HG02678 (cell line): ENCODE results near the gene PLXNB2.
"Not testable (repeated sequence)": the region's sequence is repeated elsewhere in the genome, so short reads cannot be mapped to it uniquely, and the experiment has no call there.

Experiments used
- ATAC-seq: cut with Tn5 transposase; IDR thresholded peaks from one replicate; pipeline ENCODE4 v1.9.1; 2021; ENCODE audit warnings: mild to moderate bottlenecking, moderate library complexity; ENCODE audit not compliant: unreplicated experiment

PLXNB2 gene

DNA sequence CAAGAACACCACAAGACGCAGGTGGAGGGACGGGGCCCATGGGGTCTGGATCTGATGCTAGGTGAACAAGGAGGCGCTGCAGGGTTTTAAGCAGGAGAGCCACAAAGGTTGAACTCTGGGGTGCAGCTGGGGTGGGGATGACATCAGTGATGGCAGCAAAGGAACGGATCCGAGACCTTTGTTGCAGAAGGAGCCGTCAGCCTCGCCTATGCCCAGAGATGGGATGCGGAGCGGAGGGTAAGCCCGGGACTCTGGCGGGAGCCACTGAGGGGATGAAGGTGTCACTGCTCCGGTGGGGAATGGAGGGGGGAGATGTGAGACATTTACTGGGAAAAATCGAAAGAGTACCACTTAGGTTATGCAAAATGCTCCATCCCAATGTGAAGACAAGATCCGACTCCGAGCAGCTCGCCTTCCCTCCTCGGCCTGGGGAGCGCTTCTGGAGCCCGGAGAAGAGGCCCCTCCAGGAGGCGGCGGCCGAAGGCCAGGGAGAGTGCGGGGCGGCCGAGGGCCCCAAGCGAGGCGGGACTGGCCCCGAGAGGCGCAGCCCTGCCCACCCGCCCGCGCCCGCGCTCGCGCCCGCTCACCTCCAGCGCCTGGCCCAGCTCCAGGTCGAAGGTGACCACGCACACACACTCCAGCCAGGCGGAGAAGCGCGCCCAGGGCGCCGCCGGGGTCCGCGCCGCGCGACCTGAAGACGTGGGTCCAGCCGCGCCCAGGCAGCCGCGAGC lies 18.9 kb upstream of the PLXNB2 start:
- ATAC-seq, result no peak

DNA sequence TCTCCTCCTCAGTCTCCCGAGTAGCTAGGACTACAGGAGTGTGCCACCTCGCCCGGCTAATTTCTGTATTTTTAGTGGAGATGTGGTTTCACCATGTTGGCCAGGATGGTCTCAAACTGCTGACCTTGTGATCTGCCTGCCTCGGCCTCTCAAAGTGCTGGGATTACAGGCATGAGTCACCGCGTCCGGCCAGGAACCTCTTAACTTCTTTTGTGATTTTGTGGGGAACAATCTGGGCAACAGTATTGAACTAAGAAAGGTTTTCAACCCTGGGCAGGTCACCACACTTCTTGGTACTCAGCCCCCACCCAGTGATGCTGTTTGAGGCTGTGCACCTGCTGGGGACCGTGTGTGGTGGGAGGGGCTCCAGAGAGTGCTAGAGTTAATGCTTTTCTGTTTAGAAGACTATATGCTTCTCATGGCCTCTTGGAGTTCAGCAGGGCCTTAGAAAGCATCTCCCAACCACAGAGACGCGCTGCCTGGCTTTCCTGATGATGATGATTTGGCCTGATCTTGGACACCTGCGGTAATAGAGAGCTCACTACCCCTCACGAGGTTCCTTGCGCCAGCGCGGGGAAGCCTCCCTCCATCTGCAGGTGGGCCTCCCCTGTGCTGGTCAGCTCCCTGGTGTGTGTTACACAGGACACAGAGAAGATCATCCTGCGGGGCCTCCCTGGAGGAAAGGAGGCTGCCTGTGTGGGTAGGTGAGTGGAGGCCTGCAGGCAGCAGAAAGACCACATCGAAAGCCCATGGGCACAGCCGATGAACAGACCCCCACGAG lies 18.2 kb upstream of the PLXNB2 start:
- no peak for ATAC-seq

DNA sequence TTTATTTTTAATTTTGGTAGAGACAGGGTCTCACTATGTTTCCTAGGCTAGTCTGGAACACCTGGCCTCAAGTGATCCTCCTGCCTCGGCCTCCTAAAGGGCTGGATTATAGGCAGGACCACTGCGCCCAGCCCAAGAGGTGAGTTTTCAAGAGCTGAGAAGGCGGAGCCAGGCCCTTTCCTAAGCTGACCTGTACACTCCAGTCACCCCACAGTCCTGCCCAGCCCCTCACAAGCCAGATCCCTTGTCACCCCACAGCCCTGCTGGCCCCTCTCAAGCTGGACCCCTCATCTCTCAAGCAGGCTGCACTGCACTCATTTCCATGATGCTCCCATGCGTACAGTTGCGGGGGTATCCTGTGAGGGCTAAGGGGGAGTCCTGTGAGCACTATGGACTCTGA lies 16.5 kb upstream of the PLXNB2 start:
- ATAC-seq, result no peak

DNA sequence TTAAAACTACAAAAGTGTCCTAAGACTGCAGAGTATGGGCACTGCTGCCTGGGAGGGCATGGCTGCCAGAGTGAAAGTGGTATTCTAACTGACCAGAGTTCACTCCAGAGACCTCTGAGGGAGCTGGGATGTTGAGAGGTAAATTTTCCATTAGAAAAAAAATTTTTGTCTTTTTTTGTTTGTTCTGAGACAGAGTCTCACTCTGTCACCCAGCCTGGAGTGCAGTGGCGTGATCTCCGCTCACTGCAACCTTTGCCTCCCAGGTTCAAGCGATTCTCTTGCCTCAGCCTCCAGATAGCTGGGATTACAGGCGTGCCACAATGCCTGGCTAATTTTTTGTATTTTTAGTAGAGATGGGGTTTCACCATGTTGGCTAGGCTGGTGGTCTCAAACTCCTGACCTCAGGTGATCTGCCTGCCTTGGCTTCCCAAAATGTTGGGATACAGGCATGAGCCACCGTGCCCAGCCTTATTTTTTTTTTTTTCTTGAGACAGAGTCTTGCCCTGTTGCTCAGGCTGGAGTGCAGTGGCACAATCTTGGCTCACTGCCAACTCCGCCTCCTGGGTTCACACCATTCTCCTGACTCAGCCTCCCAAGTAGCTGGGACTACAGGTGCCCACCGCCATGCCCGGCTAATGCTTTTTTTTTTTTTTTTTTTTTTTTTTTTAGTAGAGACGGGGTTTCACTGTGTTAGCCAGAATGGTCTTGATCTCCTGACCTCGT lies 15.1 kb upstream of the PLXNB2 start:
- ATAC-seq, result not testable (repeated sequence)

DNA sequence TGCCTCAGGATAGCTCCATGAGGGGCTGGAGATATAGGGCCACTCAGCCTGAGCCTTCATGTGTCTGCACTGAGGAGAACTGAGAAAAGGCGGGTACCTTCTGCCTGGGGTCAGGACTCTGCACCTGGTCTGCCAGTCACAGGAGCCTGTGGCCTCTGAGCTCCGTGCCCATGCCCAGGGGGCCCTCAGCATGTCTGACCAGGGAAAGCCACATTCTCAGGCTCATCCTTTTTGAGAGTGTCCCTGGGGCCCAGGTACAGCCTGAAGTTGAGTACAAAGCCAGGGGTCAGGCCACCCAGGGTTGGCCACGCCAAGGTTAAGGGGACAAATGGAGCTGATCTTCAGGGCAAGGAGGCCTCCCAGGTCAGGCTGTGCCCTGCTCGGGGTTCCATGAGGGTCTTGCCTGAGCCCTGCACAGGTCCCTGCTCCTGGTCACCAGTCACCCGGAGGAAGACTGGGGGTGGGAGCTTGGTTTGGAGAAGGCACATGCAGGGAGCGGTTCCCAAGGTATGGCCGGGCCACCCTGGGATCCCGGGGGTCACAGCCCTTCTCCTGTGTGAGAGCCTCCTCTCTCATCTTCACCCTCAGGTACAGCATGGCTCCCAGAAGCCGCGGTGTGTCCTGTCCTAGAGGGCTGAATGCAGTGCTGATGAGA lies 13.4 kb upstream of the PLXNB2 start:
- ATAC-seq, result no peak

DNA sequence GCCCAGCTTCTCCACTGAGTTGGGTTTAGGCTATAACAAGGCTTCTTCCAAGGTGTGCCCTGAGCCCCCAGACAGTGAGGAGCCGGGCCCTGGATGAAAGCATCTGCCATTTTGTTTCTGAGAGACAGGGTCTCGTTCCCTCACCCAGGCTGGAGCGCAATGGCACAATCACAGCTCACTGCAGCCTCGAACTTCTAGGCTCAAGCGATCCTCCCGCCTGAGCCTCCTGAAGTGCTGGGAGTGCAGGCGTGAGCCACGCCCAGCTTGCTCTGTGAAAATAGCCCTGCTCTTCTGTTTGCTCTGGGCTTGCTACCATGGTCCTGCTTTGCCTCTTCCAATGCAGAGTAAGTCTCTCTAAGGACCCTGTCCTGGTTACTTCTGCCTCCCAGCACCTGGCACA lies 12.7 kb upstream of the PLXNB2 start:
- no peak for ATAC-seq

DNA sequence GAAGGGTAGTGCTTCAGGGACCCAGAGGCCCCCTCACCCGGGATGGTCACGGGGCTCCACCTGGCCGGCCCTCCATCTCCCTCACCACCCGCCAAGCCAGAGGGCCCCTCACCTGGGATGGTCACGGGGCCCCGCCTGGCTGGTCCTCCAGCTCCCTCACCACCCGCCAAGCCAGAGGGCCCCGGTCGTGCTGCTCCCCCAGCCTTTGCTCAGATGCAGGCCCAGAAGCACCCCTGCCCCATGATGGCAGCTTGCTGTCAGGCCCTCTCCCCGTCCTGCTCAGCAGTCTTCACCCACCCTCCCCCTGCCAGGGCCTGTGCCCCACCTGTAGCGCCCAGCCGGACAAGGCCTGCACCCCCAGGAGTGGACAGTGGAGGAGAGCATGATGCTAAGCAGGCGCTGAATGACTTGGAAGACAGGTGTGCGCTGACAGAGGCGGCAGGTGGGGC lies 12.1 kb upstream of the PLXNB2 start:
- no peak for ATAC-seq

DNA sequence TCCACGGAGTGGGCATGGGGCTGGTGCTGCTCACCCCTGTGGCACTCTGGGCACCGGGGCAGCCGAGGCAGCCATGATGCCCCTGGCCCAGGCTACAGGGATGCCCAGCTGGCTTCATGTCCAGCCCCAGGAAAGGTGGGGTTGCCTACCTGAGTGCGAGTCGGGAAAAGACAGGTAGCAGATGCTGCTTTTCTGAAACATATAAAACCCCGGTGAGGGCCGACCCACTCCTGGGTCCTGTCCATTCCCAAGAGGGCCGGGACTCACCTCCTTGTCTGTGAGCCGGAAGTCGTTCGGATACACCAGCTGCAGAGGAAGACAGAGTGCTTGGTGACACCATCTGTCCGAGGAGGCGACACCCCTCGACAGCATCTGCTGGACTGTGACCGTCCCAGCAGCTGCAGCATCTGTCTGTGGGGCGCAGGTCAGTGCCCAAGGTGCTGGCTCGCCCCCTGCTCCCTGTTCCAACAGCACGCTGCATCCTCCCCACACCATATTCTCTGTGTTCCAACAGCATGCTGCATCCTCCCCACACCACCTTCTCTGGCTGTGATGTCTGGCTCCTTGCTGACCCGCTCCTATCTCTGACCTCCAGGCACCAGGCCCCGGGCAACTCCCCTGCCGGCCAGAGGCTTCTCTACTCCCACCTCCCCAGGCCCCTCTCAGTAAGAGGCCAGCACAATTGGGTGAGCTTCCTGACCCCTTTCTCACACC lies 11.4 kb upstream of the PLXNB2 start:
- ATAC-seq, result no peak

DNA sequence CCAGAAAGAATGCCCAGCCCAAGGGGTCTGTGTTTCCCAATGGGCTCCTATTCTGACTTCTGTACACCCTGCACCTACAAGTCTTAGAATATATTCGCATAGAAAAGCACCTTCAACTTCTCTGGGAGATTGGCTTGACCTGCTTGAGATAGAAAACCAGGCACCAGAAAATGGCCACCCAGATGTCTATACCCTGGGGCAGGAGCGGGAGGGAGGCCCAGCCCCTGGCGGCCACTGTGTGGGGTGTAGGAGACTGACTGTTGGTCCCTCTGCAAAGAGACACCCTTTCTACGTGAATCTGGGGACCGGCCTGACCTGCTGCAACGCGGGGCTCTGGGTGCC lies 10.9 kb upstream of the PLXNB2 start:
- no peak for ATAC-seq

DNA sequence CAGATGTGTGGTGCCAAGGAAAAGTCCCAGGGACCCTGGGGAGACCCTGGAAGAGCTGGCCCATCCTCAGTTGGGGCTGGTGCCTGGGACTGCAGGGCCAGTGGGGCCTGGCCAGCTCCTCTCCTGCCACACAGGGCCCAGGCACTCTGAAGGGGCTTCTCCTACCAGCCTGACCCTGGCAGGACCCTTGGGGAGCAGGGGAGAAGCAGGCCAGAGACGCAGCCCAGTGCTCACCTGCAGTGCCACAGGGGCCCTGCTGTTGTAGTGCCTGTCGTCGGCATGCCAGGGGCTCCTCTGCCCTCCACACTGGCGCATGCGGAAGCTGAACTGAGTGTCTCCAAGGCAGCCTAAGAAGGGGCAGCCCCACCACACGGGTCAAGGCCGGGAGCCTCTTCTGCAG lies 10.2 kb upstream of the PLXNB2 start:
- ATAC-seq, result no peak

DNA sequence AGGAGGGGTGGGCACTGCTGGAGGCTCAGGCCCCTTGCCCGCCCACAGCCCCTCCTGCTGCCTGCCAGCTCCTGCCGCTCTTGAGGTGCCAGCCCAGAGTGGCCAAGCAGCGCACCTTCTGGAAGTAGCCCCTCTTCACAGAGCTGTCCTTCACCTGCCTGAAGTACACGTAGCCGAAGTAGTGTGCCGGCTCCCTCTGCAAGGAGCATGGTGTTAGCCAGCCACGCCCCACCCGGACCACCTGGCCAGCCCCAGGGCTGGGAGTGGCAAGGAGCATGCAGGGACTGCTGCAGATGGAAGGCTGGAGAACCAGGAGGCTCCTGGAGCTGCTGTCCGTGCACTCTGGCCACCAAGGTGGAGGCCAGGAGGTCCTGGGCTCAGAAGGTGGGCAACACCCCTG lies 9.7 kb upstream of the PLXNB2 start:
- ATAC-seq, result no peak

DNA sequence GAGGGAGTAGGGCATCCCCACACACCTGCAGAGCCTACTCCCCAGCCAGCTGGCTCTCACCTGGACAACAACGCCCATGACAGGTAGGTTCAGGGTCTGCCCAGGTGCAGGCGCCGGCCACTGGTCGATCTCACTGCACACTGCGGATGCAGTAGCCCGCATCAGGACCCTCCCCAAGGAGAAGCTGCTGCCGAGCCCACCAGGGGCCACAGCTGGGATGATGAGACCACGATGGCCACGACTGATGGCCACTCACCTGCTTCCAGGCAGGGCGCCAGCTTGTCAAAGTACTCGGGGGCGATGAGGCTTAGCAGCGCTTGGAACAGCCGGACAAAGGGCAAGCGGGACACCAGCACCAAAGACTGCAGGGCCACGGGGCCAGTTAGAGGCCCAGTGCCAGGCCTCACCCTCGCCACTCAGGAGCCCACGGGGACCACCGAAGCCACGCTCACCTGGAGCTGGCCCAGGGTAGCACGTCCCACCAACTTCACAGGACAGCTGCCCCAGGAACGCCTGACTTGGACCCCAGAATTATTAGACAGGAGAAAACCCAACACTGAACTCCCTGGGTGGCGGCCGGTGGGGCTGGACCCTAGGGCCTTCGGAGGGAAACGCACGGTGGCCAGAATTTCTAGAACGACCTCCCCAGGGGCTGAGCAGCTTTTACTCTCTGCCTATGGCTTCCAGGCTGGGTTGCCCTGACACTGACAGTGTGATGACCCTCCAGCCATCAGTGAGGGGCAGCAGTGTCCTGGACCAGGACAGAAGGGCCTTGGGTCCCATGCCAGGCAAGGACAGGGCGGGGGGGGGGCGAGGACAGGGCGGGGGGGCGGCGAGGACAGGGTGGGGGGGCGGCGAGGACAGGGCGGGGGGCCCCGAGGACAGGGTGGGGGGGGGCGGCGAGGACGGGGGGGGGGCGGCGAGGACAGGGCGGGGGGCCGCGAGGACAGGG lies 8.9 kb upstream of the PLXNB2 start:
- ATAC-seq, result no peak

DNA sequence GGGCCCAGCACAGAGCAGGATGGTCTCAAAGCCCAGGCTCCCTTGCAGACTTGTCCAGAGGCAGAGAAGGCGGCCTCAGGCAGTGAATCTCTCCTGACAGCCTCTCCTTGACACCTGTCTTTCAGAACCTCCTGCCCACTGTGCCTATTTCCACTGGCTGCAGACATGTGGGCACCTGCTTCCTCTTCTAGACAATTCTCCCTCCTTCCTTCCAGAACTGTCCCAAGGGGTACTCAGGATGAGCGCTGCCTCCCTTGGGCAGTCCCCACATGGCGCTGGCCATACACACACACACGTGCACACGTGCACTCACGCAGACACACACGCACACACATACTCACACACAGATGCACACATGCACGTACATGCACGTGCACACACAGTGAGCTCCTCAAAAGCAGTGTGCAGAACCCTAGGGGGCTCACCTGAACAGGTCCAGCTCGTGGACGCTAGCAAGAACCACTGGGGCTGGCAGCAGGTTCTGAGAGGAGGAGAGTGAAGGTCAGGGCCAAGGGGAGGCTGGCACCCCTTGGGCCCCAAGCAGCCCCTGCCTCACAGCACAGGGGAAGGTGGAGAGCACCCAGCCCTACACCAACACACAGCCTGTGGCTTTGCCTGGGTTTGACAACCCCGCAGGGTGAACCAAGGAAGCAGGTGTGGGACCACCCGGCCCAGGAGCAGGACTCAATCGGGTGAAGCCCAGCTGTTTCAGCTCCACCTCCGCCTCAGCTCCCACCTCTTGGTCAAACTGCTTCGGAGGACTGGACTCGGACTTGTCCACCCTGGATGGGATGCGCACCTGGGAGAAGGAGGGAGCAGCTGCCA lies 8.1 kb upstream of the PLXNB2 start:
- ATAC-seq, result peak; percentile 5

DNA sequence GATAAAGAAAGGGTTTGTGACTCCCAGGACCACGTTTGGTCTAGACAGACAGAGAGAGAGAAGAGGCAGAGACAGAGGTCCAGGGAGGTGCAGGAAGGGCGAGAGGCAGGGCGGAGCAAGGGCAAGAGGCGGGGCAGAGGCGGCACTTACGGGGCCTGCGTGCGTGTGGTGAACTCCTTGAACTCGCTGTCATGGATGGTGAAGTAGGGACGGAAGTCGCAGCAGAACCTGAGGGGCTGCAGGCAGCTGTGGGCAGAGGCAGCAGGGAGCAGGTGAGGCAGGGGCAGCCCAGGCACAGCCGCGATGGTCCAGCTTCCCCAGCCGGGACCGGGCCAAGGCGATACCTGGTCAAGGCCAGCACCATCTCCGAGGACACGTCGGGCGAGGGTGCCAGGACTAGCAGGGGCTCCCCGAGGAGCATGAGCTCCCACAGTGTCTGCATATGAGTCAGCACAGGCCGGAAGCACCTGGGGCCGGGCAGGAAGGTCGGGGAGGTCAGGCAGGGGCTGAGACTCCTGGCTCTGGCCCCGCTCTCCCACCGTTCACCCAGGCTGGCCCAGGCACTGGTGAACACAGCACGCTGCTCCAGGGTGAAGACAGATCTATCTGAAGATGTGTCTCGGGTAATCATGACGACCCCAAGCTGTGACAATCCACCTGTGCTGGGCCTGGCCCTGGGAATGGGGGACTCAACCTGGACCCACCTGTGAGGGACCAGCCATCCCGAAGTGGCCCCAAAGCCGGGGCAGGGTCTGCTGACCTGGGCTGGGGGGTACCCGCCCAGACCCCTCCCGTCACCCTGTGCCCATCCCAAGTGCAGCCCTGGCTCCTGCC lies 7.2 kb upstream of the PLXNB2 start:
- ATAC-seq, result peak; percentile 72

DNA sequence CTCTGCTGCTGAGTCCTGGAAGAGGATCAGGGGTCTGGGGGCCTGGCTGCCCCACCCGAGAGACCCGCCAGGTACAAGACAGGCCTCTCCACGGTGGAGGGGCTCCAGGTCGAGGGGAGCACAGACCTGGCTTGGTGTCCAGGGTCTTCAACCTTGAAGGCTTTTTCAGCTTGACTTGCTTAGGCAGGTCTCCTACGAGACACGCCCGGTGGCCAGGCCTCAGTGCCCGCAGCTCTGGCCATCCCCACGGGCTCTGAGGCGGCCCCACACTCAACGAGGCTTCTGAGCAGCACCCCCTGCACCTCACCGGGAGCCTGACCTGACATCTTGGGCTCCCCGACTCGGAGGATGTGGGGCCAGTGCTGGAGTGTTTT lies 6.6 kb upstream of the PLXNB2 start:
- peak; percentile 9 for ATAC-seq

DNA sequence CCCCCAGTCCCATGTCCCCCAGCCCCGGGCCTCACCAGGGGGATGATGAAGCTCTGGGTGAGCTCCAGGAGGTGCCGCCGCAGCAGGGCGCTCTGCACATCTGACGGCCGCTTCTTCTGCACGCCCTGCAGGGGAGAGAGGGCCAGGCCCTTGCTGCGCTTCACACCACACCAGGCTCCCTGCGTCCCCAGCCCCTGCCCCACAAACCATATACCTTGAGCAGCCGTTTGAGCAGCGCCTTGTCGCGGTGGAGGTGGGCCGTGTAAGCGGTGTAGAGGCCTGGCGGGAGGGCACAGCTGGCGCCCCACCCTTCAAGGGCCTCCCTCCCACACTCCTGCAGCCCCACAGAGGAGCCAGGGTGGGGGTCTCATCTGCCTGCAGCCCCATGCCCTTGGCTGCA lies 6.2 kb upstream of the PLXNB2 start:
- no peak for ATAC-seq

DNA sequence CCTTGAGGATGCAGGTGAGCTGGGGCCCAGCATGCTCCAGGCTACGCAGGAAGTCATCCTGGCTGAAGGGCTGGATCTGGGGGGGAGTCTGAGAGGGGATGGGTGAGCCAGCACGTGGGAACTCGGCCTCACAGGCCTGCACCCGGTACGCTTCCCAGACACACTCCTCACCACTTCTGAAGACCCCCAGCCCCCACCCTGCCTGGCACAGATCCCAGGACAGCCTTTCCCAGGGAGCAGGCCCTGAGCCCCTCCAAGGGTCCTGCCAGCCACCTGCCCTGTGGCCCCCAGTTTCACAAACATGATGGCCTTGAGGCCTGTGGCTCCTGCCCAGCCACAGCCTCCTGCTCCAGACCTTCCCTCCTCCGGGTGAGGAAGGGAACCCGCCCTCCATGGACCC lies 5.6 kb upstream of the PLXNB2 start:
- ATAC-seq, result no peak

DNA sequence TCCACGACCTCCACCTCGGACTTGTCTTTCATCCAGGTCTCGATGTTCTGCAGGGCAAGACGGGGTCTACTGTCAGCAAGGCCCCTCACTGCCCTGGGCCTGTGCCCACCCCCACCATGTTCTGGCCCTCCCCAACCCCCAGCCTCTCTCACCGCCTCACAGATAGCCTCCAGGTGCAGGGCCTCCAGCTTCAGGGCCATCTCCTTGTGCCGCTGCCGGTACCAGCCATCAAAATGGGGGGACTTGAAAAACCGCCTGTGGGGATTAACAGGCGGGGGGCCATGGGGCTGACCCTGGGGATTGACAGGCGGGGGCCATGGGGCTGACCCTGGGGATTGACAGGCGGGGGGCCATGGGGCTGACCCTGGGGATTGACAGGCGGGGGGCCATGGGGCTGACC lies 4.9 kb upstream of the PLXNB2 start:
- ATAC-seq, result no peak
